SKM-1 (cell line): Measurements from ENCODE around the gene HAUS5.
"Not testable (repeated sequence)": the region's sequence is repeated elsewhere in the genome, so short reads cannot be mapped to it uniquely, and the experiment has no call there.

Experiments used
- DNase-seq: peaks from one replicate; lab custom pipeline; 2025; ENCODE audit not compliant: unreplicated experiment; lab: John Stamatoyannopoulos, UW

Gene HAUS5

DNA sequence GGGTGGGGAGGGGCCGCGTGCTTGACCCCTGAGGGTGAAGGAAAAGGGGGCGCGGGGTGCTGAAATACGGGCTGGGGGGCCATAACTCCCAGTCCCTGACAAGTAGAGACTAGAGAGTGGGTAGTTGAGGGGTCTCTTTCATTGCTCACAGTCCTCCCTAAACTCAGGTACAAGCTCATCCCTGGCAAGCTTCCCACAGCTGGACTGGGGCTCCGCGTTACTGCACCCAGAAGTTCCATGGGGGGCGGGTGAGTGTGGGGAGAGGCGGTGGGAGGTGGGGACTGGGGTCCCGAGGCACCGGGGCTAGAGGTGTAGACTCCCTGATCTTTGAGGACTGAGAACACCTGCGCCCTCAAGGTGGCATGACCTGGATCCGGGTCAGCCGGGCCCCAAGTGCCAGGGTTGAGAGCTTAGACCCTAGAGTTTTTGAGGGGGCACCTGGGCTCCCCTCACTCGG lies 30.3 kb downstream of the HAUS5 start:
- DNase-seq = no peak

DNA sequence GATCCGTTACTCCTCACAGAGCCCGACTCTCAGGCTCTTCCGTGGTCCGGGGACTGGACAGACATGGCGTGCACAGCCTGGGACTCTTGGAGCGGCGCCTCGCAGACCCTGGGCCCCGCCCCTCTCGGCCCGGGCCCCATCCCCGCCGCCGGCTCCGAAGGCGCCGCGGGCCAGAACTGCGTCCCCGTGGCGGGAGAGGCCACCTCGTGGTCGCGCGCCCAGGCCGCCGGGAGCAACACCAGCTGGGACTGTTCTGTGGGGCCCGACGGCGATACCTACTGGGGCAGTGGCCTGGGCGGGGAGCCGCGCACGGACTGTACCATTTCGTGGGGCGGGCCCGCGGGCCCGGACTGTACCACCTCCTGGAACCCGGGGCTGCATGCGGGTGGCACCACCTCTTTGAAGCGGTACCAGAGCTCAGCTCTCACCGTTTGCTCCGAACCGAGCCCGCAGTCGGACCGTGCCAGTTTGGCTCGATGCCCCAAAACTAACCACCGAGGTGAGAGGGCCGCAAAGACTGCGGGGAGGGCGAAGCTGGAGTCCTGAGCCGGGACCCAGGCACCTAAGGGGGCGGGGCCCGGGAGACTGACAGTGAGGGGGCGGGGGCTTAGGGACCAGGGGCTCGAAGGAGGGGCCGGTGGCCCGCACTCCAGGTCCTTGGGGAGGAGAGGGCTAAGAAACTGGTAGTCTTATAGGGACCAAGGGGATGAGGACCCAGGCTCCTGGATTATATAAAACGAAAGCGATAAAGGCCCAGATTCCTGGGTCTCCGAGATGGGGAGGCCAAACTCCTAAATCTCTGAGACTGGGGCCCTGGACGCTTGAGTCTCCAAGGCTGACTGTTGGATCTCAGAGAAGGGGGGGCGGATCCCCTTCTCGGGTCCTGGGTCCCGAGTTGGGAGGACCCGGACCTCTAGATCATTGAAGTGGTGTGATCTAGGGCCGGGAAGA lies 31.0 kb downstream of the HAUS5 start:
- peak; percentile 76 for DNase-seq

DNA sequence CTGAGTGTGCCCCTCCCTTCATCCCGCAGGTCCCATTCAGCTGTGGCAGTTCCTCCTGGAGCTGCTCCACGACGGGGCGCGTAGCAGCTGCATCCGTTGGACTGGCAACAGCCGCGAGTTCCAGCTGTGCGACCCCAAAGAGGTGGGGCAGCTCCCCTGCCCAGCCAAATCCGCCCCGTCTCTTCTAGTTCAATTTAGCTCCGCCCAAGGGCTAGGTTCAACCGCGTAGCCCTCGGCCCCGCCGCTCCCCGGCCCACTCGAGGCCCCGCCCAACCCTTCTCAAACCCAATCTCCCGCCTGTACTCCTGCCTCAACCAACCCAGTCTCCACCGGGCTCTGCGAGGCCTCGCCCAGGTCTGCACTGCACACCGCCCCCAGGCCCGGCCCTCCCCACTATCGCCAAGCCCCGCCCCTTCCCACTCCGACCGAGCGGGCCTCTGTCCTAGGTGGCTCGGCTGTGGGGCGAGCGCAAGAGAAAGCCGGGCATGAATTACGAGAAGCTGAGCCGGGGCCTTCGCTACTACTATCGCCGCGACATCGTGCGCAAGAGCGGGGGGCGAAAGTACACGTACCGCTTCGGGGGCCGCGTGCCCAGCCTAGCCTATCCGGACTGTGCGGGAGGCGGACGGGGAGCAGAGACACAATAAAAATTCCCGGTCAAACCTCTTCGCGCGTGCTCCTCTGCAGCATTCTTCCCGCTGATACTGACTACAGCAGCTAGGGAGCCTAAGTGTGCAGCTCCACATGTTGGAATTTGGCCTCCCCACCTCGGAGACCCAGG lies 31.9 kb downstream of the HAUS5 start:
- peak; percentile 90 for DNase-seq

DNA sequence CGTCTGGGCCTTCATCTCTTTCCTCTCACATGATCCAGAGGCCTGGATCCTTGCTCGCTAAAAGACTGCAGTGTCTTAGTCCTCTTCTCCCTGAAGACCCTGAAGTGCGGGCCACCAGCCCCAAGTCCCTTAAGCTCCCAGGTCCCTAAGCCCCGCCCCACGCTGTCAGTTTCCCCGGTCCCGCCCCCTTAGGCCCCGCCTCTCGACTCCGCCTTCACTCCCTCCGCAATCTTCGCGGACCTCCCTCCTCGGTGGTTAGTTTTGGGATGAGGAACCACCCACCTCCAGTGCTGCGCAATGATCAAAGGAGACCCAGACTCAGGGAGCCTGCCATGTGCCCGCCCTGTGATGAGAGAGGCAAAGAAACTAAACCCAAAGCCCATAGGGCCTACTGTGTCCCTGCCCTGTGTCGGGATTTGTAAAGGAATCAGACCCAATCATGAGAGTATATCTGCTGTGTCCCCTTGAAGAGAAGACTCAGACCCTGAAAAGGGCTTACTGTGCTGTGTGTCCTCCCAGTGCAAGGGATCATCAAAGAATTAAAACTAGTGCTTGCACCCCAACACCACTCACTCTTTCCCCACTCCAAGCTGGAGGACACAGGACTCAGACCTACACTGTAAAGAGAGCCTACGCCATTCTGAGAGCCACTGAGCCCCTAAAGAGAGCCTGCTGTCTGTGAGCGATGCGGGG lies 32.6 kb downstream of the HAUS5 start:
- DNase-seq = peak; percentile 57

DNA sequence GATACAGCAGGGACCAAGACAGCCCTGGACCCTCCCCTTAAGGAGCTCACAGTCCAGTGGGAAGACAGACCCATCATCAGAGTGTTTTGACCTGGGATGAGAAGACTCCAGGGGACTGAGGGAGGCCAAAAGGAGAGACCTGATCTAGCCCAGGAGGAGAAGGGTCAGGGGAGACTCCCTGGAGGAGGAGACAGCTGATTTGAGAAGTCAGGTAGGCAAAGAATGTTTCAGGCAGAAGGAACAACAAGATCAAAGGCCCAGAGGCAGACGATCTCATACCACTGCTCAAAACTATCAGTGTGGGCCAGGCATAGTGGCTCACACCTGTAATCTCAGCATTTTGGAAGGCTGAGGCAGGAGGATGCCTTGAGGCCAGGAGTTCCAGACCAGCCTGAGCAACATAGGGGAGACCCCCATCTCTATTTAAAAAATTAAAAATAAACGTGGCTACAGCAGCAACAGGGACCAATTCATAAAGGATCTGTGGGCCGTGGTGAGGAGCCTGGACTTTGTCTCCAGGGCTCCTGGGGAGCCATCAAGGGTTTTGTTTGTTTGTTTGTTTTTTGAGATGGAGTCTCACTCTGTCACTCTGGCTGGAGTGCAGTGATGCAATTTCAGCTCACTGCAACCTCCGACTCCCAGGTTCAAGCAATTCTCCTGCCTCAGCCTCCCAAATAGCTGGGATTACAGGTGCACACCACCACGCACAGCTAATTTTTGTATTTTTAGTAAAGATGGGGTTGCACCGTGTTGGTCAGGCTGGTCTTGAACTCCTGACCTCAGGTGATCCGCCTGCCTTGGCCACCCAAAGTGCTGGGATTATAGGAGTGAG lies 33.4 kb downstream of the HAUS5 start:
- no peak for DNase-seq

DNA sequence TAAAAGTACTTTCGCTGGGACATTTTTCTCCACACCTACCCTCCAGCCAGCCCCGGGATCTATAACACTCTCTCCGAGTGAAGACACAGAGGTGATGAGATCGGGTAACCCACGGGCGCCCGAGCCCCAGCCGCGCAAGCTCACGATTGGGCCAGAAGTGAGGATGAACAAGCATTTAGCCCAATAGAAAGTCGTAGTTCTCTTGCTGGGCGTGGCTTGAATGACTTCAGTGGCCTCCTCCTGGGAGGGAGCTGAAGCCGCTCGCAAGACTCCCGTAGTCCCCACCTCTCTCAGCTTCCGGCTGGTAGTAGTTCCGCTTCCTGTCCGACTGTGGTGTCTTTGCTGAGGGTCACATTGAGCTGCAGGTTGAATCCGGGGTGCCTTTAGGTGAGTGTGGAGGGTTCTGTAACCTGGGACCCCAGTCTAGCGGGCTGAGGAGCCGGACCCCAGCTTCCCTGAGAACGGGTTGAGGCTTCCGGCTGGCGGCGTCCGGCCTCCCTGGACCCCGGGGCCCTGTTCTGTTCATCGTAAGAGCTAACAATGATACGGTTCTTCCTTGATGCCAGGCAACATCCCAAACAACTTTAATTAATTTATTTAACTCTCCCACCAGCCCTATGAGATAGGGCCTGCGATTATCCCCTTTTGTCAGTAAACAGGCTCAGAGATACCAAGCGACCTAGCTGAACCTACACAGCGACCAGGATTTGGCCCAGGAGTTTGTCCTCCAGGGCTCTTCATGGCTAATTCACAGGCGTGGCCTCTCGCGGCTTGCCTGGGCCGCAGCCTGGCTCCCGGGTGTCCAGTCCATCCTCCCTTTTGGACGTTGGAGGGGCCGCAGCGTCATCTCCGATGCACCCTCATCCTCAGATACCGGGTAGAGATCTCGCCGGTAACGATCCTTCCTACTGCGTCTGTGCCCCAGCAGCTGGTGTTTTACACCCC lies 35.8 kb downstream of the HAUS5 start, which contains the start of gene COX6B1:
Gene COX6B1 (plus strand): TSS at position 307 of the 945 bp plus-strand sequence. CDS start 2,921 bp downstream, outside the sequence.
- DNase-seq = peak; percentile 93

DNA sequence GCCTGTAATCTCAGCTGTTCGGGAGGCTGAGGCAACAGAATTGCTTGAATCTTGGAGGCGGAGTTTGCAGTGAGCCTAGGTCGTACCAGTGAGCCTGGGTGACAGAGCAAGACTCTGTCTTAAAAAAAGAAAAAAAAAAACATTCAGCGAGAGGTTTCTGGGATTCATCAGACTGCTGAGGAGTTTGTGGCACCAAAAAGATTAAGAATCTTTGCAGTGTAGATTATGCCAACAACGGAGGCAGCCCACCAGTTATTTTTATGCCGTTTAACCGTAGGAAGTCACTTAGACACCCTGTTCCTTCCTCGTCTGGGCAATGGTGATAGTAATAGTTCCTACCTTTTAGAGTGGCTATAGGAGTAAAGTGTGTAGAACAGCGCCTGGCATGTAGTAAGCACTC lies 38.0 kb downstream of the HAUS5 start:
- no peak for DNase-seq

DNA sequence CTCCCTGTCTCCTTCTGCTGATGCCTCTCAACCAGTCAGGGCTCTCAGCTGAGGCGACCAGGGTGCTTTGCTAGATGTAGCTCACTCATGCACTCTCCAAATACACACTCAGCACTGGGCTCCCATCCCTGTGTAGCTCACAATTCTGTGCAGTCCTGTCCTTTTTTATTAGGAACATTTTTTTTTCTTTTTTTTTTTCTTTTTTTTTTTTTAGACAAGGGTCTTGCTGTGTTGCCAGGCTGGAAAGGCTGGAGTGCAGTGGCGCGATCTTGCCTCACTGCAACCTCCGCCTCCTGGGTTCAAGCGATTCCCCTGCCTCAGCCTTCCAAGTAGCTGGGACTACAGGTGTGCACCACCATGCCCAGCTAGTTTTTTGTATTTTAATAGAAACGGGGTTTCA lies 42.3 kb downstream of the HAUS5 start:
- DNase-seq = not testable (repeated sequence)

DNA sequence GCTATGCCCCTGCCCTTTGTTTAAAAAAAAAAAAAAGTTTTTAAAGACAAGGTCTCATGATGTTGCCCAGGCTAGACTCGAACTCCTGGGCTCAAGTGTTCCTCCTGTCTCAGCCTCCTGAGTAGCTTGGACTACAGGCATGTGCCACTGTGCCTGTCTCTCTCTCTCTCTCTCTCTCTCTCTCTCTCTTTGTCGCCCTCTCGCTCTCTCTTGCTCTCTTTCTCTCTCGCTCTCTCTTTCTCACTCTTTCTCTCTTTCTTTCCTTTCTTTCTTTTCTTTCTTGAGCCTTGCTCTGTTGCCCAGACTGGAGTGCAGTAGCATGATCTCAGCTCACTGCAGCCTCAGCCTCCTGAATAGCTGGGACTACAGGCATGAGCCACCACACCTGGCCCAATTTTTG lies 43.1 kb downstream of the HAUS5 start:
- no peak for DNase-seq

DNA sequence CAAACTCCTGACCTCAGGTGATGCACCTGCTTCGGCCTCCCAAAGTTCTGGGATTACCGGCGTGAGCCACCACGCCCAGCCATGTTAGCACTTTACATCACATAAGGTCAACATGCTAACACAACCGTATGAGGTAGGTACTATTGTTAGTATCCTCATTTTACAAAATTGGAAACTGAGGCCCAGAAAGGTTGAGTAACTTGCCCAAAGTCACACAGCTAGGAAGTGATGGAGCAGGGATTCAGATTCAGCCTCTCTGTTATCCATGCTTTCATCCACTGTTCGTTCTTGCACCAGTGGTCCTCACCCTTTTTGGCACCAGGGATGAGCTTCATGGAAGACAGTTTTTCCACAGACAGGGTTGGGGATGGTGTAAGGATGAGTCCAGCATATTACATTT lies 44.2 kb downstream of the HAUS5 start:
- no peak for DNase-seq

DNA sequence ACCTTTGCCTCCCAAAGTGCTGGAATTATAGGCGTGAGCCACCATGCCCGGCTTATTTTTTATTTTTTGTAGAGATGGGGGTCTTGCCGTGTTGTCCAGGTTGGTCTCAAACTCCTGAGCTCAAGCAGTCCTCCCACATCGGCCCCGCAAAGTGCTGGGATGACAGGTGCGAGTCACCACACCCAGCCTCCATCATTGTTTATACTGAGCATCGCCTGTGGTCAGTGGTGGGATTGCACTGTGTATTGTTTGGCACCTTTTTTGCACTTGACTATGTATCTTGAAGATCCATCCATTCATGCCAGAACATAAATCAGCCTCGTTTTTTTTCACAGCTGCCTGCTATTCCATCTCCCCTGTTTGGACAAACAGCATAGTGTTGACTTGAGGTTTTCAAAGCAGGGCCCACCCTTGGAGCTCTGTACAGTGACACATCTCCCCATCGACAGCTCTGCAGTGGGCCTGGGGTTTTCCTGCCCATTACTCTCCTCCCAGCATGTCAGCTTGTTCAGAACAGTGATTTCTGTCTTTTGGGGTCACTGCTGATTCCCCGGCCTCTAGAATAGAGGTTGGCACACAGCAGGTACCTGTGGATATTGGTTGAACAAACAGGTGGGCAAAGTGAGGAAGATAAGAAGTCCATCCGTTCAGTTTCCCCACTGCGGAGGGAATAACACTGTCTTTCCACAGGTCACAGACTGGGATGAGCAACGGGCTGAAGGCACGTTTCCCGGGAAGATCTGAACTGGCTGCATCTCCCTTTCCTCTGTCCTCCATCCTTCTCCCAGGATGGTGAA lies 45.6 kb downstream of the HAUS5 start:
- DNase-seq = no peak

DNA sequence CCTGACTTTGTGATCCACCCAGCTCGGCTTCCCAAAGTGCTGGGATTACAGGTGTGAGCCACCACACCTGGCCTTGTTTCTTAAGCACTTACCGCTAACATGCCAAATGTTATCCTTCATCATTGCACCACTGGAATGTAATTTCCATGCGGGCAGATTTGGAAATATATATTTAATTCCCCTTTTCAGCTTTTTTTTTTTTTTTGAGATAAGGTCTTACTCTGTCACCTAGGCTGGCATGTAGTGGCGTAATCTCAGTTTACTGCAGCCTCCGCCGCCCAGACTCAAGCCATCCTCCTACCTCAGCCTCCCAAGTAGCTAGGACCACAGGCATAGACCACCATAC lies 49.4 kb downstream of the HAUS5 start:
- DNase-seq = no peak

DNA sequence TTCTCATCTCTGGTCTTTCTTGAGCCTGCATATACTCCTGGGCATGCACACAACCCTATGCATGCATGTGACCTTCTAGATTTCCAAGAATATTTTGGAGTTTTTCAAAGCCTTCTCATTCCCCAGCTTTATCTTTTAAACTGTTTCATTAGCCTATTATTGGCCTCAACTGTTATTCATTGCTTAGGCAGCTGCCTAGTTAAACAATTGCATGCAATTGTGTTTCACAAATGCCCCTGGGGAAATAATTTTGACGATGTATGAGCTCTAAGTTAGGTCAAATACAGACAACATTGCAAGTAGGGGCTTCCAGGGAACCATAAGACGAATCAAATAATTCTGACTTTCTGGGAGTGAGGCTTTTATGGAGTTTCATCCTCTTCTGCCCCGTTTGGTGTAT lies 51.4 kb downstream of the HAUS5 start:
- DNase-seq = no peak

DNA sequence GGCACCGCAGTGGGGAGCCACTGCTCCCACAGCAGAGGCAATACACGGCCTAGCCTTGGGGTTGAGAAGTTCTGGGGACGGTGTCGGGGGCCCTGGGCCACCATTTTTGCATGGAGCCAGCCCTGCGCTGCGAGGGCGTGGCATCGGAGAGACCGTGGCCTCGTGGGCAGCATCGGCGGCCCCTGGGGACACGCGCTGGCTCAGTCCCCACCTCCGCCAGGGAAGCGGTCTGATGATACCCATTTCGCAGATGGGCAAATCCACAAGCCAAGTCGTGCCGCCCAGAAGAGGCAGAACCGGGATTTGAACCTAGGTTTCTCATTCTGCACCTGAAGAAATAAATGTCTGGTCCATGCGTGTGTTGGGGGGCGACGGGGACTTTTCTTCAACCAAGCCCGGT lies 52.6 kb downstream of the HAUS5 start:
- DNase-seq = no peak

DNA sequence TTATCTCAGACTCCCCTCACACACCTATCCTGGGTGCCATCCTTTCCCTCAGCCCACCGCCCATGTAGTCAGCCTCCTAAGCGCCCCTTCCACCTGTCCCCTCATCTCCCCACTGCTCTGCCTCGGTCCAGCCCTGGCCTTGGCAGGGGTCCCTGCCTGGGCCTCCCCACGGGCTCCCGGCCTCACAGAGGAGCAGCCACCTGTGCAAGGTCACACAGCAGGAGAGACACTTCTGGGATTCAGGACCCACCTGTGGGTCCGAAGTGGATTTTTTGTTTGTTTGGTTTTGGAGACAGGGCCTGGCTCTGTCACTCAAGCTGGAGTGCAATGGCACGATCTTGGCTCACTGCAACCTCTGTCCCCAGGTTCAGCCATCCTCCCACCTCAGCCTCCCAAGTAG lies 53.1 kb downstream of the HAUS5 start:
- DNase-seq = no peak

DNA sequence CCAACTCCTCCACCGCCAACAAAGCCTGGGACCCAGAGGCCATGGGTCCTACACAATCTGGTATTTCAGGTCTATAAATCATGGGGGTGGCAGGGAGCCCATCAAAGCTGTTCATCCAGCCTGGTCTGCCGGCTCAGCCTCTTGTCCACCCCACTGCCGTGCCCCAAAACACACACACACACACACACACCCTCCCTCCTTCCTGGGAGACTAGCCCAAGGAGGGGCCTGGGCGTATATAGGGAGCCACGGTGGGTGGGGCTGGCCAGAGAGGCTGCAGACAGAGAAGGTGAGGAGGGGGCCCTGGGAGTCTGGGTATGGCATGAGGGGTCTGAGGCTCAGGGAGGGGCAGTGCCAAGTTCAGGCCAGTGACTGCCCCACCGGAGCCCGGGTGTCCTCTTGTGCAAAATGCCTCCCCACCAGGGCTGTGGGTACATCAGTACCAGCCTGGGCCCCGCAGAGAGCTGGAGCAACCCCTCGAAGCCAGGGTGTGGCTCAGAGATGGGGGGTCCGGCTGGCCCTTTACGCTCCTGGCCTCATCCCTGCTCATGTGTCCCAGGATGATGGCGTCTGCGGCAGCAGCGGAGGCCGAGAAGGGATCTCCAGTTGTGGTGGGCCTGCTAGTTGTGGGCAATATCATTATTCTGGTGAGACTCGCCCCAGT lies 53.8 kb downstream of the HAUS5 start, which contains the start of gene UPK1A:
Gene UPK1A (plus strand): TSS at position 267 of the 663 bp plus-strand sequence. CDS start 296 bp downstream, at position 563.
- DNase-seq = no peak

DNA sequence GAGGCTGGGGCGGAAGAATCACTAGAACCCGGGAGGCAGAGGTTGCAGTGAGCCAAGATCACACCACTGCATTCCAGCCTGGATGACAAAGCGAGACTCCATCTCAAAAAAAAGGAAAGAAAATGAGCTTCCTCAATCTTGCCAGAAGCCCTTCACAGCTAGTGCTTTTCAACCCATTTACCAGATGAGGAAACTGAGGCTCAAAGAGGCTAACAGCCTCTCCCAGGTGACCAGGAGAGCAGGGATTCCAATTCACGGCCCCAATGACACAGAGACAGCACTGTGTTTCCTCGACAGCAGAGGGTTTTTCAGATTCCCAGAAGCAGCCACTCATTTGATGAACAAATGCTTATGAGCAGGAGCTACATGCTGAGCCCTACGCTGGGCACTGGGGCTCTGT lies 57.0 kb downstream of the HAUS5 start:
- DNase-seq = no peak

DNA sequence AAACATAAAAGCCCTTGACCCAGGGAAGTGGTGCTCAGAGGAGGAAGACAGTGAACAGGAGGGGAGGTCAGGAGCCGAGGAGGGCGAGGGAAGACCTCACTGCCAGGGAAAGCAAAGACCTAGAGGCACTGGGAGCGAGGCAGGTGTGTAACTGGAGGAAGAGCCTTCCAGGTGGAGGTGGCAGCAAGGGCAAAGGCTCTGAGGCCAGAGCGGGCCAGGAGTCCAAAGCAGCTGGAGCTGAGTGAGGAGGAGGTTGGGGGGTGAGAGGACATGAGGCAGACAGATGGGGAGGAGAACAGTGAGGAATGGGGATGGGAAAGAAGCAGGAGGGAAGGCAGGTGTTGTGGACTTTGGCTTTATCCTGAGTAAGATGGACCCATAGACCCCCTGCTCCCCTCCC lies 57.4 kb downstream of the HAUS5 start:
- no peak for DNase-seq
